Coronary artery (tissue), 2 donors: ENCODE data around the gene FOXP1.

Source experiments
- DNase-seq: peaks from one replicate; pipeline ENCODE4 v3.0.0-alpha.2; 2017; ENCODE audit warnings: low spot score
- H3K27ac ChIP-seq, 2 donors: fragments of 200-600 bp; sonication (generic); one replicate each; pipeline ENCODE4 v1.5.1; 2016 to 2019
- H3K4me3 ChIP-seq: fragments of 200-600 bp; sonication (generic); 2 replicates; pipeline ENCODE4 v1.5.1; 2016; ENCODE audit warnings: mild to moderate bottlenecking, moderate library complexity
- CTCF ChIP-seq: fragments of 200-600 bp; sonication (generic); IDR thresholded peaks from one replicate; pipeline ENCODE4 v1.5.1; 2019; ENCODE audit warnings: antibody characterized with exemption

Gene FOXP1

GRCh38 chr3:71466483-71466882 is 117.0 kb downstream of the FOXP1 start:
- Histone ChIP-seq H3K27ac (no peak overlapping the region), H3K4me3 (no peak overlapping the region)
- DNase-seq, result no peak
- no peak for TF ChIP-seq CTCF

GRCh38 chr3:71465371-71466036 is 118.0 kb downstream of the FOXP1 start:
- TF ChIP-seq CTCF, result no peak
- H3K27ac ChIP-seq, result no peak overlapping the region
- no peak for DNase-seq
- H3K4me3 ChIP-seq, result no peak overlapping the region

- no peak overlapping the region for H3K27ac ChIP-seq
- TF ChIP-seq CTCF, result no peak
- DNase-seq, result no peak
These were observed 118.9 kb downstream of the FOXP1 start for GRCh38 chr3:71464613-71465012.

GRCh38 chr3:71463617-71464016 is 119.9 kb downstream of the FOXP1 start:
- H3K27ac ChIP-seq, result no peak overlapping the region
- no peak overlapping the region for H3K4me3 ChIP-seq
- no peak for DNase-seq
- TF ChIP-seq CTCF, result no peak

More at GRCh38 chr3:71464613-71465012, 118.9 kb downstream of the FOXP1 start:
- H3K4me3 ChIP-seq, result no peak overlapping the region

GRCh38 chr3:71462586-71462985 is 120.9 kb downstream of the FOXP1 start:
- H3K4me3 ChIP-seq, result no peak overlapping the region
- no peak for TF ChIP-seq CTCF
- no peak for DNase-seq
- no peak overlapping the region for H3K27ac ChIP-seq

GRCh38 chr3:71461749-71462483 is 121.6 kb downstream of the FOXP1 start:
- no peak overlapping the region for H3K4me3 ChIP-seq
- TF ChIP-seq CTCF, result no peak
- no peak for DNase-seq
- H3K27ac ChIP-seq, result no peak overlapping the region

- Histone ChIP-seq H3K27ac (no peak overlapping the region), H3K4me3 (no peak overlapping the region)
- no peak for DNase-seq
- TF ChIP-seq CTCF, result no peak
These were observed 122.4 kb downstream of the FOXP1 start for GRCh38 chr3:71461114-71461513.
